Colonic mucosa (tissue), 4 donors: ENCODE data around the gene LDHAL6A. TPM values are rescaled to one million over a fixed set of nuclear protein-coding genes. Genes with fewer than 3 reads are reported as not detected.

Experiments
- DNase-seq: peaks from one replicate; pipeline ENCODE4 v3.0.0-alpha.2; 2020
- H3K27ac ChIP-seq: fragments of 200-600 bp; one replicate; pipeline ENCODE4 v1.8.0; 2021
- H3K27me3 ChIP-seq: fragments of 200-600 bp; one replicate; pipeline ENCODE4 v1.8.0; 2021
- H3K36me3 ChIP-seq: fragments of 200-600 bp; one replicate; pipeline ENCODE4 v1.8.0; 2021
- H3K4me1 ChIP-seq: fragments of 200-600 bp; one replicate; pipeline ENCODE4 v1.8.0; 2021; ENCODE audit warnings: mild to moderate bottlenecking
- H3K4me3 ChIP-seq: fragments of 200-600 bp; one replicate; pipeline ENCODE4 v1.8.0; 2021
- H3K9ac ChIP-seq, 2 donors: one replicate each; pipeline ENCODE4 v1.7.0; 2013; ENCODE audit warnings: control low read depth in 2 of 2, low read depth in 2 of 2, low read length in 2 of 2
- H3K9me3 ChIP-seq: fragments of 200-600 bp; one replicate; pipeline ENCODE4 v1.8.0; 2021
- CTCF ChIP-seq: fragments of 200-600 bp; IDR thresholded peaks from one replicate; pipeline ENCODE4 v1.8.0; 2022; ENCODE audit warnings: antibody characterized with exemption, mild to moderate bottlenecking
- intact Hi-C: fragments of 100-400 bp; cut with DNase I; formaldehyde crosslinking; loops from one replicate; pipeline ENCODE4 v1.14.1; 2022
- total RNA-seq, 2 donors: library from RNA; stranded (reverse); fragmentation: NEBNext Ultra II Directional in 1 of 2; extraction: Animal tissue kit (Norgen Biotek cat#: 25700) in 1 of 2; gene quantifications; one replicate each; pipeline ENCODE4 v1.2.1, GENCODE V29; 2021
- donor health status: healthy.
- donor health status: DM: no; HTN: no; CAD: no.
- donor health status: DM: no; HTN: no; CAD: no.

The LDHAL6A gene
- total RNA-seq, 2 donors from 2014 or later: not detected

GRCh38 chr11:18427240-18427639, 28.4 kb upstream of the LDHAL6A start:
- DNase-seq: no peak
- Histone ChIP-seq H3K36me3 (no peaks in the 10 kb centered on the region), H3K27ac (no peak overlapping the region), H3K27me3 (no peaks in the 10 kb centered on the region), H3K4me1 (no peaks in the 10 kb centered on the region), H3K4me3 (no peak overlapping the region), H3K9me3 (no peaks in the 10 kb centered on the region), H3K9ac (no peak overlapping the region)
- intact Hi-C loops: no loop called here
- TF ChIP-seq CTCF: no peak

GRCh38 chr11:18429332-18429731, 26.3 kb upstream of the LDHAL6A start:
- no peak overlapping the region for H3K4me3 ChIP-seq
- no peaks in the 10 kb centered on the region for H3K36me3 ChIP-seq
- DNase-seq: no peak
- H3K9ac ChIP-seq: no peak overlapping the region
- no peaks in the 10 kb centered on the region for H3K27me3 ChIP-seq
- H3K9me3 ChIP-seq: no peaks in the 10 kb centered on the region
- no peak overlapping the region for H3K27ac ChIP-seq
- no peaks in the 10 kb centered on the region for H3K4me1 ChIP-seq
- no peak for TF ChIP-seq CTCF
- intact Hi-C loops: no loop called here

- TF ChIP-seq CTCF: no peak
- H3K27ac ChIP-seq: no peak overlapping the region
- no peaks in the 10 kb centered on the region for H3K4me1 ChIP-seq
- no peak overlapping the region for H3K4me3 ChIP-seq
- DNase-seq: no peak
- H3K9ac ChIP-seq: no peak overlapping the region
- intact Hi-C loops: no loop called here
- H3K36me3 ChIP-seq: no peaks in the 10 kb centered on the region
- H3K27me3 ChIP-seq: no peaks in the 10 kb centered on the region
- no peaks in the 10 kb centered on the region for H3K9me3 ChIP-seq
Observed at GRCh38 chr11:18438691-18439090, 17.0 kb upstream of the LDHAL6A start.

- Histone ChIP-seq H3K4me1 (no peaks in the 10 kb centered on the region), H3K9me3 (no peaks in the 10 kb centered on the region), H3K4me3 (no peak overlapping the region), H3K9ac (no peak overlapping the region), H3K27me3 (no peaks in the 10 kb centered on the region), H3K36me3 (no peaks in the 10 kb centered on the region), H3K27ac (no peak overlapping the region)
- TF ChIP-seq CTCF: no peak
- intact Hi-C loops: no loop called here
- DNase-seq: no peak
Observed at GRCh38 chr11:18449251-18449650, 6.4 kb upstream of the LDHAL6A start.

GRCh38 chr11:18452927-18453326, 2.7 kb upstream of the LDHAL6A start:
- Histone ChIP-seq H3K9me3 (no peaks in the 10 kb centered on the region), H3K4me1 (no peaks in the 10 kb centered on the region), H3K36me3 (no peaks in the 10 kb centered on the region), H3K4me3 (no peak overlapping the region), H3K27ac (no peak overlapping the region), H3K9ac (no peak overlapping the region), H3K27me3 (no peaks in the 10 kb centered on the region)
- intact Hi-C loops: no loop called here
- no peak for TF ChIP-seq CTCF
- DNase-seq: no peak

GRCh38 chr11:18457450-18457849, 1.8 kb downstream of the LDHAL6A start:
- H3K27me3 ChIP-seq: no peaks in the 10 kb centered on the region
- no peak overlapping the region for H3K4me3 ChIP-seq
- TF ChIP-seq CTCF: no peak
- no peaks in the 10 kb centered on the region for H3K9me3 ChIP-seq
- no peak overlapping the region for H3K27ac ChIP-seq
- H3K4me1 ChIP-seq: no peaks in the 10 kb centered on the region
- intact Hi-C loops: no loop called here
- no peak for DNase-seq
- H3K9ac ChIP-seq: no peak overlapping the region
- no peaks in the 10 kb centered on the region for H3K36me3 ChIP-seq
